Heart left ventricle (tissue), 13 donors: Measurements from ENCODE around the gene ATP11C.

Experiments used
- POLR2A ChIP-seq, 2 donors: fragments of 450-650 bp; IDR thresholded peaks; one replicate each; pipeline ENCODE4 v1.6.1; 2017; ENCODE audit warnings: antibody characterized with exemption in 2 of 2, mild to moderate bottlenecking in 2 of 2, moderate library complexity in 2 of 2
- TF ChIP-seq, protein P1 (sequence below), 12 donors: fragments of 200-600 bp; sonication (generic) in 4 of 12; IDR thresholded peaks; one replicate each; pipeline versions ENCODE4 v1.5.0 to v1.8.0; 2018 to 2022; ENCODE audit warnings: antibody characterized with exemption in 12 of 12, mild to moderate bottlenecking in 5 of 12
- donor health status: ischemic (EF 13 %, LVEDD 7.1; RV severe dilation, severe dysfunction).
- donor health status: DM: no; HTN: yes; CAD: no.
- donor health status: DM: no; HTN: no; CAD: no.
- donor health status: ischemic (EF 25% LVEDD 6.9; RV normal size, moderate dysfunction).
- donor health status: ischemic (EF 25% LVEDD 5.7; RV mildly dilated, moderate dysfunction).
- donor health status: ischemic (EF 35%, LVEDD 5.7; RV mildly dilated, moderate dysfunction).
- donor health status: nonischemic (EF 11% LVEDD 7.7; RV severe dilation, severe dysfunction).
- donor health status: DM: yes; HTN: yes; CAD: no.
- donor health status: PGD.
- donor health status: ischemic (EF 29% LVEDD 5.4; RV normal size, mild dysfunction).
- donor health status: nonischemic (EF 23%, LVEDD 6.1; RV moderate dilation, normal function).

DNA sequence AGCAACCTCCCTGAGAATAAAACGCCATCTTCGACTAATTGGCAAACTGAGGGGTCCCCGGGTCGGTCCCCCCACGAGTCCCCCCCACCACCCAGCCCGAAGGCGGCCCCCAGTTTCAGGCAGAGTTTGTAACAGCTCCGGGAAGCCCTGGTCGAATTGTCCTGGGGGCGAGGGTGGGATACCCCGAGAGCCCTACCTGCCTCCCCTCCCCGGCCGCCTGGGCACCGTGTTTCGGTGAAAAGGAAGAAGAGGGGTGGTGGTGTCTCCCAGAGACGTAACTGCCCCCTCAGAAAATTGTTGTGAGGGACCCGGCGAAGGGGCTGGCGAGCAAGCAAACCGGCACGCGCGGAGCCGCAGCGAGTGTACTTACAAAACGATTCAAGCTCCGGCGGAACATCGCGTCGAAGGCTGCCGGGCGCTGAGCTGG lies 1.2 kb downstream of the ATP11C start:
- TF ChIP-seq, protein P1, sequence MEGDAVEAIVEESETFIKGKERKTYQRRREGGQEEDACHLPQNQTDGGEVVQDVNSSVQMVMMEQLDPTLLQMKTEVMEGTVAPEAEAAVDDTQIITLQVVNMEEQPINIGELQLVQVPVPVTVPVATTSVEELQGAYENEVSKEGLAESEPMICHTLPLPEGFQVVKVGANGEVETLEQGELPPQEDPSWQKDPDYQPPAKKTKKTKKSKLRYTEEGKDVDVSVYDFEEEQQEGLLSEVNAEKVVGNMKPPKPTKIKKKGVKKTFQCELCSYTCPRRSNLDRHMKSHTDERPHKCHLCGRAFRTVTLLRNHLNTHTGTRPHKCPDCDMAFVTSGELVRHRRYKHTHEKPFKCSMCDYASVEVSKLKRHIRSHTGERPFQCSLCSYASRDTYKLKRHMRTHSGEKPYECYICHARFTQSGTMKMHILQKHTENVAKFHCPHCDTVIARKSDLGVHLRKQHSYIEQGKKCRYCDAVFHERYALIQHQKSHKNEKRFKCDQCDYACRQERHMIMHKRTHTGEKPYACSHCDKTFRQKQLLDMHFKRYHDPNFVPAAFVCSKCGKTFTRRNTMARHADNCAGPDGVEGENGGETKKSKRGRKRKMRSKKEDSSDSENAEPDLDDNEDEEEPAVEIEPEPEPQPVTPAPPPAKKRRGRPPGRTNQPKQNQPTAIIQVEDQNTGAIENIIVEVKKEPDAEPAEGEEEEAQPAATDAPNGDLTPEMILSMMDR (IDR thresholded peaks at IDR 0.05): no peak
- TF ChIP-seq POLR2A (IDR thresholded peaks at IDR 0.05): no peak
